HG02938 (cell line): ENCODE data around the gene MAP7.
"Not testable (repeated sequence)": the region's sequence is repeated elsewhere in the genome, so short reads cannot be mapped to it uniquely, and the experiment has no call there.

ENCODE experiments used
- ATAC-seq: cut with Tn5 transposase; IDR thresholded peaks from one replicate; pipeline ENCODE4 v1.9.1; 2021; ENCODE audit warnings: mild to moderate bottlenecking, moderate library complexity; ENCODE audit not compliant: unreplicated experiment

Gene MAP7

GRCh38 chr6:136471922-136472321 lies 78.3 kb downstream of the MAP7 start:
- ATAC-seq, result no peak

- no peak for ATAC-seq
These were observed 78.8 kb downstream of the MAP7 start for GRCh38 chr6:136471372-136471771.

GRCh38 chr6:136470044-136470443 lies 80.2 kb downstream of the MAP7 start:
- no peak for ATAC-seq

GRCh38 chr6:136469154-136469553 lies 81.1 kb downstream of the MAP7 start:
- no peak for ATAC-seq

GRCh38 chr6:136468711-136469110 lies 81.5 kb downstream of the MAP7 start:
- no peak for ATAC-seq

- no peak for ATAC-seq
These were observed 83.0 kb downstream of the MAP7 start for GRCh38 chr6:136467186-136467585.

- ATAC-seq, result no peak
These were observed 83.4 kb downstream of the MAP7 start for GRCh38 chr6:136466777-136467176.

GRCh38 chr6:136465766-136466303 lies 84.4 kb downstream of the MAP7 start:
- ATAC-seq, result no peak

GRCh38 chr6:136464874-136465273 lies 85.3 kb downstream of the MAP7 start:
- no peak for ATAC-seq

- ATAC-seq, result peak; percentile 58
These were observed 86.1 kb downstream of the MAP7 start for GRCh38 chr6:136464148-136464547.

GRCh38 chr6:136463743-136464142 lies 86.5 kb downstream of the MAP7 start:
- no peak for ATAC-seq

GRCh38 chr6:136446579-136447187 lies 103.5 kb downstream of the MAP7 start:
- no peak for ATAC-seq

GRCh38 chr6:136446145-136446544 lies 104.1 kb downstream of the MAP7 start:
- no peak for ATAC-seq

GRCh38 chr6:136445063-136445462 lies 105.2 kb downstream of the MAP7 start:
- no peak for ATAC-seq

GRCh38 chr6:136440203-136440602 lies 110.0 kb downstream of the MAP7 start:
- ATAC-seq, result no peak

- no peak for ATAC-seq
These were observed 110.6 kb downstream of the MAP7 start for GRCh38 chr6:136439514-136440190.

- ATAC-seq, result no peak
These were observed 111.8 kb downstream of the MAP7 start for GRCh38 chr6:136438441-136438840.

GRCh38 chr6:136437246-136437645 lies 113.0 kb downstream of the MAP7 start:
- ATAC-seq, result no peak

GRCh38 chr6:136435101-136435500 lies 115.1 kb downstream of the MAP7 start:
- ATAC-seq, result no peak

- not testable (repeated sequence) for ATAC-seq
These were observed 118.9 kb downstream of the MAP7 start for GRCh38 chr6:136431306-136431705.

GRCh38 chr6:136429264-136430065 lies 120.8 kb downstream of the MAP7 start:
- no peak for ATAC-seq

- ATAC-seq, result no peak
These were observed 122.9 kb downstream of the MAP7 start for GRCh38 chr6:136427378-136427717.
